ENCODE measurements around the gene POU2F1.

DNA sequence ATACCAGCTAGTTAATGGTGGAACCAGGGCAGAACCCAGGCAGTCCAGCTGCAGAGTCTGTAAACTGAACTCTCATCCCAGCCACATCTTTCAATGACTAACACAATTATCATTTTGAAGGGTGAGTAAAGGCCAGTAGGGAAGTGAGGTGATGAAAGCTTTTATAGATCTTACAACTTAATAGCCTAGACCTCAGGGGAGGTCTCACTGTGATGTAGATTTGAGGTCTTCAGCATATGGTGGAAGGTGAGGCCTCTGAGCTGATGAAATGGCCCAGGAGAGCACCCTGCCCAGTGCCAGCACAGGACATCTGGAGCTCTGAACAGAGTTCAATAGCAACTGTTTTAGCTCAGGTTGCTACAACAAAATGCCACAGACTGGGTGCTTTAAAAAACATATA lies 44.8 kb upstream of the POU2F1 start:
- TF ChIP-seq, protein P1, sequence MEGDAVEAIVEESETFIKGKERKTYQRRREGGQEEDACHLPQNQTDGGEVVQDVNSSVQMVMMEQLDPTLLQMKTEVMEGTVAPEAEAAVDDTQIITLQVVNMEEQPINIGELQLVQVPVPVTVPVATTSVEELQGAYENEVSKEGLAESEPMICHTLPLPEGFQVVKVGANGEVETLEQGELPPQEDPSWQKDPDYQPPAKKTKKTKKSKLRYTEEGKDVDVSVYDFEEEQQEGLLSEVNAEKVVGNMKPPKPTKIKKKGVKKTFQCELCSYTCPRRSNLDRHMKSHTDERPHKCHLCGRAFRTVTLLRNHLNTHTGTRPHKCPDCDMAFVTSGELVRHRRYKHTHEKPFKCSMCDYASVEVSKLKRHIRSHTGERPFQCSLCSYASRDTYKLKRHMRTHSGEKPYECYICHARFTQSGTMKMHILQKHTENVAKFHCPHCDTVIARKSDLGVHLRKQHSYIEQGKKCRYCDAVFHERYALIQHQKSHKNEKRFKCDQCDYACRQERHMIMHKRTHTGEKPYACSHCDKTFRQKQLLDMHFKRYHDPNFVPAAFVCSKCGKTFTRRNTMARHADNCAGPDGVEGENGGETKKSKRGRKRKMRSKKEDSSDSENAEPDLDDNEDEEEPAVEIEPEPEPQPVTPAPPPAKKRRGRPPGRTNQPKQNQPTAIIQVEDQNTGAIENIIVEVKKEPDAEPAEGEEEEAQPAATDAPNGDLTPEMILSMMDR (IDR thresholded peaks at IDR 0.05): no peak
- TF ChIP-seq EZH2 (IDR thresholded peaks at IDR 0.05; ENCODE audit: borderline replicate concordance, insufficient read depth, low read depth, low read length, poor library complexity, severe bottlenecking): no peak
